Transverse colon (tissue), 3 donors: ENCODE measurements around the gene ATP6V1B1.

Experiments used
- POLR2A ChIP-seq: fragments of 450-650 bp; IDR thresholded peaks from one replicate; pipeline ENCODE4 v1.6.1; 2016; ENCODE audit warnings: antibody characterized with exemption, mild to moderate bottlenecking, moderate library complexity
- POLR2AphosphoS5 ChIP-seq, 3 donors: sonication (generic); formaldehyde crosslinking; IDR thresholded peaks; one replicate each; pipeline ENCODE4 v1.6.1; 2016; ENCODE audit warnings: antibody characterized with exemption in 3 of 3

- TF ChIP-seq POLR2AphosphoS5 (IDR thresholded peaks at IDR 0.05), result no peak
- no peak for TF ChIP-seq POLR2A
Measured at GRCh38 chr2:70934981-70935380, 719 bp upstream of the ATP6V1B1 start.
